ENCODE data around the gene FZD10.

The FZD10 gene

GRCh38 chr12:130131801-130132200 is 30.5 kb upstream of the FZD10 start:
- no peak for DNase-seq

GRCh38 chr12:130132831-130133511 is 29.3 kb upstream of the FZD10 start:
- DNase-seq: no peak

GRCh38 chr12:130133851-130134562 is 28.3 kb upstream of the FZD10 start:
- no peak for DNase-seq

GRCh38 chr12:130134563-130134915 is 27.7 kb upstream of the FZD10 start:
- no peak for DNase-seq

GRCh38 chr12:130136509-130137039 is 25.7 kb upstream of the FZD10 start:
- no peak for DNase-seq

- no peak for DNase-seq
These were observed 24.9 kb upstream of the FZD10 start for GRCh38 chr12:130137040-130138018.

GRCh38 chr12:130138478-130138877 is 23.8 kb upstream of the FZD10 start:
- DNase-seq: no peak

GRCh38 chr12:130139567-130140421 is 22.5 kb upstream of the FZD10 start:
- DNase-seq: no peak

- no peak for DNase-seq
These were observed 21.2 kb upstream of the FZD10 start for GRCh38 chr12:130141105-130141504.

GRCh38 chr12:130141901-130142683 is 20.2 kb upstream of the FZD10 start:
- no peak for DNase-seq

GRCh38 chr12:130142736-130143135 is 19.5 kb upstream of the FZD10 start:
- no peak for DNase-seq

GRCh38 chr12:130143136-130143535 is 19.1 kb upstream of the FZD10 start:
- no peak for DNase-seq

GRCh38 chr12:130144256-130144655 is 18.0 kb upstream of the FZD10 start:
- DNase-seq: no peak

GRCh38 chr12:130145731-130146130 is 16.5 kb upstream of the FZD10 start:
- no peak for DNase-seq

GRCh38 chr12:130146176-130146931 is 15.9 kb upstream of the FZD10 start:
- no peak for DNase-seq

- DNase-seq: no peak
These were observed 14.2 kb upstream of the FZD10 start for GRCh38 chr12:130147875-130148596.

GRCh38 chr12:130151846-130152245 is 10.4 kb upstream of the FZD10 start:
- no peak for DNase-seq

- DNase-seq: no peak
These were observed 9.9 kb upstream of the FZD10 start for GRCh38 chr12:130152386-130152785.

- DNase-seq: no peak
These were observed 8.5 kb upstream of the FZD10 start for GRCh38 chr12:130153803-130154202.

All from fibroblast of skin of back (primary cell).